GM12878 (cell line): ENCODE data around the gene SARDH. TPM values are rescaled to one million over a fixed set of nuclear protein-coding genes. Genes with fewer than 3 reads are reported as not detected.

ENCODE experiments used
- ATAC-seq: fragments of 200-7000 bp; cut with Tn5 transposase; 3 replicates; pipeline ENCODE4 v1.9.1; 2020; ENCODE audit warnings: mild to moderate bottlenecking, moderate library complexity
- BruUV-seq: library from RNA; stranded (reverse); fragments of 400-500 nt; replicated peaks from 2 replicates; lab custom pipeline; 2021; lab: Mats Ljungman, UMichigan
- CTCF ChIA-PET: fragments of 300-600 bp; sonication (Branson Sonifier 250); formaldehyde crosslinking; extraction: SDS; loops from one replicate; lab custom pipeline; 2021; ENCODE audit warnings: inconsistent platforms; lab: Yijun Ruan, JAX
- POLR2A ChIA-PET: fragments of 350-600 bp; formaldehyde crosslinking; extraction: SDS; loops from one replicate; lab custom pipeline; 2021; ENCODE audit warnings: inconsistent platforms; lab: Charles Lee
- RAD21 ChIA-PET: fragments of 300-600 bp; sonication (Branson Sonifier 250); formaldehyde crosslinking; loops from one replicate; lab custom pipeline; 2023; ENCODE audit warnings: antibody characterized with exemption; ENCODE audit not compliant: unreplicated experiment; lab: Charles Lee
- SMC1A ChIA-PET: fragments of 300-600 bp; sonication (Branson Sonifier 250); formaldehyde crosslinking; loops from one replicate; lab custom pipeline; 2023; ENCODE audit not compliant: unreplicated experiment, uncharacterized antibody; lab: Charles Lee
- DNase-seq: peaks from one replicate; pipeline ENCODE4 v3.0.0-alpha.2; 2011; ENCODE audit warnings: low read depth, low spot score
- FAIRE-seq: peaks from 3 replicates; lab custom pipeline; 2011; peaks lifted over from hg19 to GRCh38; lab: Jason Lieb, UNC
- H2AFZ ChIP-seq: 2 replicates; pipeline ENCODE4 v1.6.0; 2011; ENCODE audit warnings: low read depth, low read length, control low read depth; ENCODE audit not compliant: control insufficient read depth
- H3K27ac ChIP-seq: 2 replicates; pipeline ENCODE4 v1.5.1; 2011; ENCODE audit warnings: control low read depth; ENCODE audit not compliant: control insufficient read depth, insufficient read depth
- H3K27me3 ChIP-seq, 2 experiments: replicated peaks in 1 of 2; 2 replicates each; pipeline versions ENCODE4 v1.6.0 to v1.6.1; 2011; ENCODE audit warnings: low read length in 1 of 2; ENCODE audit not compliant: control insufficient read depth in 2 of 2, insufficient read depth in 2 of 2
- H3K36me3 ChIP-seq, 2 experiments: 2 replicates each; pipeline ENCODE4 v1.5.1; 2011; ENCODE audit warnings: low read length in 1 of 2; ENCODE audit not compliant: control insufficient read depth in 2 of 2, insufficient read depth in 2 of 2
- H3K4me1 ChIP-seq: 2 replicates; pipeline ENCODE4 v1.6.1; 2011; ENCODE audit warnings: mild to moderate bottlenecking, low read length, moderate library complexity, mixed read lengths; ENCODE audit not compliant: control insufficient read depth, insufficient read depth
- H3K4me2 ChIP-seq: 2 replicates; pipeline ENCODE4 v1.6.0; 2011; ENCODE audit warnings: control low read depth; ENCODE audit not compliant: control insufficient read depth, insufficient read depth
- H3K4me3 ChIP-seq: fragments of 200-600 bp; sonication (generic); 2 replicates; pipeline ENCODE4 v1.5.1; 2016
- H3K79me2 ChIP-seq: 2 replicates; pipeline ENCODE4 v1.6.0; 2011; ENCODE audit warnings: low read length; ENCODE audit not compliant: control insufficient read depth, insufficient read depth
- H3K9ac ChIP-seq: 2 replicates; pipeline ENCODE4 v1.8.0; 2011; ENCODE audit warnings: low read length, control low read depth, mixed read lengths; ENCODE audit not compliant: control insufficient read depth, insufficient read depth
- H3K9me3 ChIP-seq: replicated peaks from 3 replicates; pipeline ENCODE4 v1.5.1; 2011; ENCODE audit warnings: mild to moderate bottlenecking, low read length; ENCODE audit not compliant: control insufficient read depth, insufficient read depth
- H4K20me1 ChIP-seq: 2 replicates; pipeline ENCODE4 v1.6.0; 2011; ENCODE audit not compliant: control insufficient read depth, insufficient read depth
- ATF2 ChIP-seq: IDR thresholded peaks from 2 replicates; pipeline ENCODE4 v1.6.1; 2012; ENCODE audit warnings: low read length, inconsistent platforms
- CTCF ChIP-seq, 3 experiments: IDR thresholded peaks in 2 of 3; conservative IDR thresholded peaks in 1 of 3; 2 replicates each; pipeline ENCODE4 v1.5.1; 2011; ENCODE audit warnings: low read depth in 3 of 3, low read length in 3 of 3, mild to moderate bottlenecking in 3 of 3, control low read depth in 2 of 3, moderate library complexity in 2 of 3, inconsistent platforms in 1 of 3, mixed read lengths in 1 of 3; ENCODE audit not compliant: control insufficient read depth in 2 of 3, insufficient read depth in 1 of 3; ENCODE audit errors: extremely low read depth in 1 of 3
- EGR1 ChIP-seq, 2 experiments: IDR thresholded peaks; 1 replicate in 1 of 2; 2 replicates in 1 of 2; pipeline ENCODE4 v1.6.1; 2011 to 2012; ENCODE audit warnings: low read depth in 2 of 2, low read length in 2 of 2, borderline replicate concordance in 1 of 2, mild to moderate bottlenecking in 1 of 2, moderate library complexity in 1 of 2
- KLF5 ChIP-seq: fragments of 450-650 bp; IDR thresholded peaks from 2 replicates; pipeline ENCODE4 v1.6.1; 2014; ENCODE audit warnings: mild to moderate bottlenecking; ENCODE audit not compliant: partially characterized antibody
- NR2C1 ChIP-seq: fragments of 450-650 bp; IDR thresholded peaks from 2 replicates; pipeline ENCODE4 v1.6.1; 2017; ENCODE audit warnings: antibody characterized with exemption, mild to moderate bottlenecking, moderate library complexity
- NR2C2 ChIP-seq: IDR thresholded peaks from 2 replicates; pipeline ENCODE4 v1.6.1; 2011; ENCODE audit warnings: borderline replicate concordance, low read depth; ENCODE audit not compliant: control insufficient read depth, insufficient read length
- PML ChIP-seq: IDR thresholded peaks from 2 replicates; pipeline ENCODE4 v1.6.1; 2012; ENCODE audit warnings: low read length, inconsistent platforms
- POLR2A ChIP-seq: IDR thresholded peaks from 2 replicates; pipeline ENCODE4 v1.6.1; 2011; ENCODE audit warnings: low read depth, mild to moderate bottlenecking, low read length
- SUZ12 ChIP-seq: fragments of 200-600 bp; sonication (generic); IDR thresholded peaks from one replicate; pipeline ENCODE4 v1.6.1; 2018; ENCODE audit warnings: antibody characterized with exemption, mild to moderate bottlenecking; ENCODE audit not compliant: unreplicated experiment
- ZNF384 ChIP-seq: IDR thresholded peaks from 2 replicates; pipeline ENCODE4 v1.6.1; 2012; ENCODE audit warnings: low read depth, mild to moderate bottlenecking, low read length, improper control_type of control experiment, borderline replicate concordance
- WGBS: methylation state at CpG from one replicate; pipeline ENCODE4 v1.1.6; 2016; ENCODE audit warnings: low lambda C conversion rate; ENCODE audit not compliant: insufficient replicate concordance, insufficient coverage; ENCODE audit errors: missing lambda C conversion rate; 5-methylcytosine and 5-hydroxymethylcytosine counted together
- in situ Hi-C: fragments of 300-500 bp; cut with MboI; formaldehyde crosslinking; loops from 9 replicates; pipeline ENCODE4 v1.14.3; 2018; ENCODE audit warnings: mixed read lengths
- intact Hi-C: fragments of 100-400 bp; cut with micrococcal nuclease; formaldehyde crosslinking; loops from one replicate; pipeline ENCODE4 v1.14.2; 2022; ENCODE audit not compliant: unreplicated experiment
- polyA plus RNA-seq, 11 experiments: library from polyadenylated mRNA; depleted of rRNA in 4 of 11; unstranded in 6 of 11; stranded (reverse) in 5 of 11; fragments of >200 nt; fragmentation: Nextera tagmentation in 4 of 11; fragmentation: Illumina TruSeq in 1 of 11; extraction: Ambion mirVana in 4 of 11; extraction: Trizol in 1 of 11; gene quantifications; 1 replicate in 1 of 11; 2 replicates in 10 of 11; pipeline versions ENCODE4 v1.2.1 to v1.2.3, GENCODE V29; 2011 to 2016; ENCODE audit warnings: inconsistent platforms in 2 of 11, missing spikeins in 2 of 11, low read depth in 1 of 11
- total RNA-seq, 4 experiments: library from RNA; depleted of rRNA in 3 of 4; stranded (reverse); fragments of >200 nt in 3 of 4; fragmentation: Illumina TruSeq in 1 of 4; extraction: Trizol in 1 of 4; gene quantifications; 2 replicates each; pipeline versions ENCODE4 v1.2.1 to v1.2.3, GENCODE V29; 2013 to 2021
- TF ChIP-seq, protein P1 (sequence below): fragments of 450-650 bp; IDR thresholded peaks from 2 replicates; pipeline ENCODE4 v1.6.1; 2016; ENCODE audit warnings: mild to moderate bottlenecking

The SARDH gene
- total and polyA plus RNA-seq, 10 of the 15 experiments (the other 5 are each of a cell fraction or from before 2014, with no cell fraction given) = 0.03 to 0.15 (median 0.10) TPM; not detected in 6

- H3K27ac ChIP-seq = no peak overlapping the region
- no peaks in the 10 kb centered on the region for H4K20me1 ChIP-seq
- no peak overlapping the region for H3K9ac ChIP-seq
- H3K9me3 ChIP-seq = no peaks in the 10 kb centered on the region; the same call in 2 of the 3 replicates
- ChIA-PET POLR2A (no interaction called here), RAD21 (interaction anchor here (3.3 kb wide), 1 partner anchor 215 kb away, joined by 76 read pairs; no protein-coding TSS in a partner anchor), CTCF (interaction anchor here (0.9 to 6.8 kb wide), 5 partner anchors 9 to 215 kb away, joined by 3 to 177 read pairs (median 3); no protein-coding TSS in a partner anchor), SMC1A (no interaction called here)
- 87% methylated on average over 19 of the region's 19 CpGs for WGBS
- H3K4me3 ChIP-seq = no peak overlapping the region
- ATAC-seq = no peak
- H3K4me2 ChIP-seq = no peak overlapping the region
- no peaks in the 10 kb centered on the region for H3K27me3 ChIP-seq
- TF ChIP-seq ZNF384 = no peak
- 0 out of 2 replicates have a peak, but pooled peaks have one; percentile 18 for TF ChIP-seq POLR2A
- no peak for TF ChIP-seq NR2C1
- TF ChIP-seq PML = no peak
- no peak for TF ChIP-seq SUZ12
- TF ChIP-seq KLF5 = no peak
- H3K79me2 ChIP-seq = no peaks in the 10 kb centered on the region
- peaks cover 2% of the 10 kb centered on the region; the same call in 1 of the 2 replicates for H3K4me1 ChIP-seq
- intact Hi-C loops (no loop called here), in situ Hi-C loops (no loop called here)
- no TSS peak for BruUV-seq
- H2AFZ ChIP-seq = no peak overlapping the region
- FAIRE-seq = no peak
- no peak for DNase-seq
- peaks cover 0 to 33% of the 10 kb centered on the region in 2 experiments; a peak in 3 of 4 replicates for H3K36me3 ChIP-seq
Observed at GRCh38 chr9:133779516-133780403, 41.6 kb upstream of the SARDH start.

GRCh38 chr9:133779081-133779480 is 40.9 kb upstream of the SARDH start:
- Histone ChIP-seq H3K27ac (no peak overlapping the region), H2AFZ (no peak overlapping the region), H3K4me1 (peaks cover 1% of the 10 kb centered on the region; the same call in 1 of the 2 replicates), H3K79me2 (no peaks in the 10 kb centered on the region), H4K20me1 (no peaks in the 10 kb centered on the region), H3K27me3 (no peaks in the 10 kb centered on the region), H3K4me2 (no peak overlapping the region), H3K36me3 (peaks cover 4 to 38% of the 10 kb centered on the region in 2 experiments; a peak in 3 of 4 replicates), H3K9ac (no peak overlapping the region), H3K4me3 (no peak overlapping the region), H3K9me3 (peaks cover 5% of the 10 kb centered on the region; the same call in 1 of the 3 replicates)
- ChIA-PET CTCF (interaction anchor here (6.8 kb wide), 1 partner anchor 216 kb away, joined by 177 read pairs; no protein-coding TSS in a partner anchor), SMC1A (no interaction called here), POLR2A (no interaction called here), RAD21 (interaction anchor here (0.6 kb wide), 1 partner anchor 21 kb away, joined by 3 read pairs; no protein-coding TSS in a partner anchor)
- no peak for FAIRE-seq
- BruUV-seq = no TSS peak
- 91% methylated on average over 8 of the region's 8 CpGs for WGBS
- intact Hi-C loops (no loop called here), in situ Hi-C loops (no loop called here)
- no peak for ATAC-seq
- DNase-seq = no peak
- TF ChIP-seq NR2C2 (no peak), CTCF (IDR thresholded peaks at IDR 0.05 in 2 of 3, conservative IDR thresholded peaks at IDR 0.05 in 1 of 3; ENCODE audit: control insufficient read depth in 2 of 3, extremely low read depth in 1 of 3, insufficient read depth in 1 of 3, low read depth in 3 of 3, low read length in 3 of 3) (no peak), ATF2 (no peak), EGR1 (IDR thresholded peaks at IDR 0.05; ENCODE audit: borderline replicate concordance in 1 of 2, low read depth in 2 of 2, low read length in 2 of 2) (no peak)
- TF ChIP-seq, protein P1, sequence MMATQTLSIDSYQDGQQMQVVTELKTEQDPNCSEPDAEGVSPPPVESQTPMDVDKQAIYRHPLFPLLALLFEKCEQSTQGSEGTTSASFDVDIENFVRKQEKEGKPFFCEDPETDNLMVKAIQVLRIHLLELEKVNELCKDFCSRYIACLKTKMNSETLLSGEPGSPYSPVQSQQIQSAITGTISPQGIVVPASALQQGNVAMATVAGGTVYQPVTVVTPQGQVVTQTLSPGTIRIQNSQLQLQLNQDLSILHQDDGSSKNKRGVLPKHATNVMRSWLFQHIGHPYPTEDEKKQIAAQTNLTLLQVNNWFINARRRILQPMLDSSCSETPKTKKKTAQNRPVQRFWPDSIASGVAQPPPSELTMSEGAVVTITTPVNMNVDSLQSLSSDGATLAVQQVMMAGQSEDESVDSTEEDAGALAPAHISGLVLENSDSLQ = no peak
